ENCODE data around the gene CDR2.

Gene CDR2

DNA sequence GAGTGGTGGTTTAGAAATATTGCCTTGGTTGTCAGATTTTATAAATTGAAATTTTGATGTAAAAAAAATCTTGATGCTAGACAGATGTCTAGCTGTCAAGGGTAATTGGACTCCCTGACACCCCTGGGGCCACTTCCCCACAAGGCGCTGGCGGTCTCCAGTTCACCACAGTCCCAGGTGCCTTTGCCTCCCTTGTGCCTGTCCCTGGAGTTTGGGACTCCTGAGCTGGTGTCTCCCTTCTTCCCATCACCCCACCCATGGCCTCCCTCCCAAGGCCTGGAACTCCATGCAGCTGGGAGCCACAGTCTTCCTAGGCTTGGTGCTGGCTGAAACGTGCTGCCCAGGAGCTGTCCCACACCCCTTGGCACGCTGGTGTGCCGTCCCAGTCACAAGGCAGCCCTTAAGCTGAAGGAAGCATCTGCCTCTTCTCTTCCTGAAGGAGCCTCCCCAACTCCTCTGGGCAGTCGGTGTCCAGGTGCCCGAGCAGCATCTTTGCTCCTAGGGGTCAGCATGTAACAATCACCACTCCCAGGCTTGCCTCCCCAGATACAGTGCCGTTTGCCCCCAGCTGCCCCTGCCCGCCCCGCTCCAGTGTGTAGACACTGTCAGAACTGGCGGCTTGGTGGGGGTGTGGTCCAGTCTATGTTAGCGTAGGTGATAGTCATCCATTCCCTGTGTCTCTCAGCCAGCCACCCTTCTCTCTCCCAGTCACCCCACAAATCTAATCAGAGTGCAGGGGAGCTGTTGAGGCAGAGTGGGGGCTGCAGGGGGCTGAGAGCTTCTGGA is 51.1 kb downstream of the CDR2 start:
- no peak for DNase-seq

- no peak for DNase-seq
Measured at GRCh38 chr16:22322741-22323140, 51.7 kb downstream of the CDR2 start.

GRCh38 chr16:22322021-22322471 is 52.4 kb downstream of the CDR2 start:
- no peak for DNase-seq

GRCh38 chr16:22321340-22322001 is 52.9 kb downstream of the CDR2 start:
- peak; percentile 60 to 69 for DNase-seq

- no peak for DNase-seq
Measured at GRCh38 chr16:22320572-22321339, 53.7 kb downstream of the CDR2 start.

DNA sequence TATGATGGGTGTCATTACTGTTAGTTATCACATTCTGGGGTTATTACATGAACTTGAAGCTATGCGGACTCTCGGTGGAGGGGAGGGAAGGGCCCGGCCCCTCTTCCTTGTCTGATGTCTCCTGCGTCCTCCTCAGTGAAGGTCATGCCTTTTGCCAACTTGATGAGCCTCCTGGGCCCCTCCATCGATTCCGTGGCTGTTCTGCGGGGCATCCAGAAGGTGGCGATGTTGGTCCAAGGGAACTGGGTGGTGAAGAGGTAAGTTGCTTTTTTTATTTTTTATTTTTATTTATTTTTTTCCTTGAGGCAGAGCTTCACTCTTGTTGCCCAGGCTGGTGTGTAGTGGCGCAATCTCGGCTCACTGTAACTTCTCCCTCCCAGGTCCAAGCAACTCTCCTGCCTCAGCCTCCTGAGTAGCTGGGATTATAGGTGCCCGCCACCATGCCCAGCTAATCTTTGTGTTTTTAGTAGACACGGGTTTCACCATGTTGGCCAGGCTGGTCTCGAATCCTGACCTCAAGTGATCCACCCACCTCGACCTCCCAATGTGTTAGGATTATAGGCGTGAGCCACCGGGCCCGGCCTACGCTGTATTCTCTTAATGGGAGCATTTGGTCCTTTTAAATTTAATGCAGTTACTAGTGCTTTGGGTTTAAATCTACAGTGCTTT is 55.6 kb downstream of the CDR2 start:
- peak; percentile 41 to 65 for DNase-seq

- DNase-seq = no peak
Measured at GRCh38 chr16:22317625-22318024, 56.8 kb downstream of the CDR2 start.

DNA sequence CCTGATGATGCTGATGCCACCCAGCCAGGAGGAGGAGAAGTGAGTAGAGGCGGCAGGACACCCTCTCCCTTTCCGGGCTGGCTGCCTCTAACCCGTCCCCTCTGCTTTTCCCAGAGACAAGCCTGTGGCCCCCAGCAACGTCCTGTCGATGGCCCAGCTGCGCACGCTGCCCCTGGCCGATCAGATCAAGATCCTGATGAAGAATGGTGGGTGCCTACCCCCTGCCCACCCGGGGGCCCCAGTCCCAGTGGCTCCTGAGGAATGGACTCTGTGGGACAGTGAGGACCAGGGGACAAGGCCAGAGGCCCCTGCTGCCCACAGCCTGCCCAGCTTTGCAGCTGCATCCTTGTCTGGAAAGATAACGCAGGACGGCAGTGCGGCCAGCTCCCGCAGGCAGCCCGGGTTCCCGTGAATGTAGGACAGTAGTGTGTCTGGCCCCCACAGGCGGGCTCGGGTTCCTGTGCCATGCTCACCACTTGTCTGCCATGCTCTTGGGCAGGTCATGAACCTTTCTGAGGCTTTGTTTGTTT is 57.4 kb downstream of the CDR2 start:
- no peak for DNase-seq

DNA sequence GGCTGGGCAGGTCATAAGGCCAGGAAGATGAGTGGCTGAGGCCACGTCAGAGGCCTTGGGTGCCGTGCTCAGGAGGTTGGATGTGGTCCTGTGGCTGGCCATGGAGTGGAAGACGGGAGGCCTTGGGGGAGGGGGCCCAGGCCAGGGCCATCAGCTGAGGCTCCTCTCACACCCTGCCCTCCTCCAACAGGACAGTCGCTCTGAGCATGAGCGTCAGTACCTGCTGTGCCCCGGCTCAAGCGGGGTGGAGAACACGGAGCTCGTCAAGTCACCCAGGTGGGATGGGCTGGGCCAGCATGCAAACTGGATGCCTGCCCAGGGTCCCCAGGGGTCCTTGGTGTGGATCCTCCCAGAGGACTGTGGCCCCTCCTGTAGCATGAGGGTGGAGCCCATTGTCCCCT is 58.0 kb downstream of the CDR2 start:
- no peak for DNase-seq

- no peak for DNase-seq
Measured at GRCh38 chr16:22315979-22316378, 58.4 kb downstream of the CDR2 start.

GRCh38 chr16:22314661-22315626 is 59.5 kb downstream of the CDR2 start:
- DNase-seq = no peak

- no peak for DNase-seq
Measured at GRCh38 chr16:22313876-22314470, 60.4 kb downstream of the CDR2 start.

DNA sequence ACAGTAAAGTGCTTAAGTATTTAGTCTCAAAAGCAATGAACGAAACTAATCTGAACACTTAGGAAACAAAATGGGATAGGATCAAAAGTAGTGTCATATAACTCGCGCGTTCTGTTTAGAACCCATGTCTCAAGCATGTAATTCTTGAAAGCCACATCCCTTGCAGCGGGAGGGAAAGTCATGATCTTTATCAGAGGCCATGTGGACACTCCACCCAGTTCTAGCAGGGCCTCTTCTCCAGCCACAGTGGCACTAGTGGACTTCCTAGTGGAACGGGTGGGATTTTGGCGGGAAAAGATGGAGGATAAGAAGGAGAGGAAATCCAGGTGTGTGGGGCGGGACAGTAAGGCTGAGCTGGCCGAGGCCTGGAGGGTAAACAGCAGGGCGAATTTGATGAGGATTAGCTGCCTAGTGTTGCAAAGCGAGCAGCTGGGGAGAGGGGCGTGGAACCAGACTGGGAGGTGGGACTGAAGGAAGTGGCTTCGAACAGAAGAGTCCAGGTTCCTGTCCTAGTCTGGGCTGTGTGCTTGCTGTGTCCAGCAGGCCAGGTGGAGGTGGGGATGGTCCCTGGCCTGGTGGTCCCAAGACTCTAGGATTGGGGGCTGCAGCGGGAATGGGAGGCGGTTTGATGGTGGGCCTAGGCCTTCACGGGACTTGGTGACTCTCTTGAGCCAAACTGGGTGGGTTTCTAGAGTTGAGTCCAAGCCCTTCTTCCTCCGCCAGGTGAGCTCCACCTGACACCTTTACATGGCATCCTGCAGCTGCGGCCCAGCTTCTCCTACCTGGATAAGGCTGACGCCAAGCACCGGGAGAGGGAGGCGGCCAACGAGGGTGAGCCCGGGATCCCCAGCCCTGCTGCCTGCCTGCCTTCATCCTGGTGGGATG is 61.3 kb downstream of the CDR2 start:
- DNase-seq = no peak

- no peak for DNase-seq
Measured at GRCh38 chr16:22311520-22311919, 62.9 kb downstream of the CDR2 start.

- DNase-seq = no peak
Measured at GRCh38 chr16:22308824-22309520, 65.4 kb downstream of the CDR2 start.

- no peak for DNase-seq
Measured at GRCh38 chr16:22307838-22308237, 66.6 kb downstream of the CDR2 start.

GRCh38 chr16:22306788-22307187 is 67.6 kb downstream of the CDR2 start:
- DNase-seq = no peak

GRCh38 chr16:22304411-22304810 is 70.0 kb downstream of the CDR2 start:
- no peak for DNase-seq

GRCh38 chr16:22302776-22303363 is 71.5 kb downstream of the CDR2 start:
- no peak for DNase-seq

Measured in activated CD4-positive, alpha-beta T cell treated with anti-CD3 and anti-CD28 coated beads for 4 hours (primary cell).